GM18511 (cell line): Measurements from ENCODE around the gene NGDN.

Source experiments
- ATAC-seq: cut with Tn5 transposase; IDR thresholded peaks from one replicate; pipeline ENCODE4 v1.9.1; 2021; ENCODE audit warnings: mild to moderate bottlenecking, moderate library complexity; ENCODE audit not compliant: unreplicated experiment

NGDN gene

DNA sequence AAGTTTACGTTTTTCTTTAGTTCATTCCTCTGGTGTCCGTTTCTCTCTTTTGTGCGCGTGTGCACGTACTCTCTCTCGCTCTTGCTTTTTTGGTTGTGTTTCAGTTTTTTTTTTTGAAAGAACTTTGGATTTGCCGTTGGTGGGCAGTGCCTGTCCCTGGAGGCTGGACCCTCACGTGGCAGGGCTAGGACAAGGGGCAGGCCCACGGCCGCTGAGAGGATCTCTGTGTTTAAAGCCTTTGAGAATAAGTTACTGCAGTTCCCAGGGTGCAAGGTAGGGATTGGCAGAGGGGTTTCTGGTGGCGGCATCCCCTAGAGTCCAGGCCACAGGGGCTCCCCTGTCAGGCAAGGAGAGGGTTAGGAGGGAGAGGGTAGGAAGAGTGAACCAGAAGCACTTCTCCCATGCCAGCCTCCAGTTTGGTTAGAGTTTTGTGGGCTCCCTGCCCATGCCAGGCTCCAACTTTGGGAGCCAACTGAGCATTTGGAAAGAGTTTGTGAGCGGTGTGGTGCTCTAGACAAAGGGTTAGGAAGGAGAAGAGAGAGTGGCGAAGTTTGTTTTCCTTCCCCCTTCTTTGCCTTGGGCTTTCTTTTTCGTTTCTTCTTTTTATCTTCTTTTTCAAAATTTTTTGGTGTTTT is 51.5 kb downstream of the NGDN start:
- ATAC-seq: no peak

DNA sequence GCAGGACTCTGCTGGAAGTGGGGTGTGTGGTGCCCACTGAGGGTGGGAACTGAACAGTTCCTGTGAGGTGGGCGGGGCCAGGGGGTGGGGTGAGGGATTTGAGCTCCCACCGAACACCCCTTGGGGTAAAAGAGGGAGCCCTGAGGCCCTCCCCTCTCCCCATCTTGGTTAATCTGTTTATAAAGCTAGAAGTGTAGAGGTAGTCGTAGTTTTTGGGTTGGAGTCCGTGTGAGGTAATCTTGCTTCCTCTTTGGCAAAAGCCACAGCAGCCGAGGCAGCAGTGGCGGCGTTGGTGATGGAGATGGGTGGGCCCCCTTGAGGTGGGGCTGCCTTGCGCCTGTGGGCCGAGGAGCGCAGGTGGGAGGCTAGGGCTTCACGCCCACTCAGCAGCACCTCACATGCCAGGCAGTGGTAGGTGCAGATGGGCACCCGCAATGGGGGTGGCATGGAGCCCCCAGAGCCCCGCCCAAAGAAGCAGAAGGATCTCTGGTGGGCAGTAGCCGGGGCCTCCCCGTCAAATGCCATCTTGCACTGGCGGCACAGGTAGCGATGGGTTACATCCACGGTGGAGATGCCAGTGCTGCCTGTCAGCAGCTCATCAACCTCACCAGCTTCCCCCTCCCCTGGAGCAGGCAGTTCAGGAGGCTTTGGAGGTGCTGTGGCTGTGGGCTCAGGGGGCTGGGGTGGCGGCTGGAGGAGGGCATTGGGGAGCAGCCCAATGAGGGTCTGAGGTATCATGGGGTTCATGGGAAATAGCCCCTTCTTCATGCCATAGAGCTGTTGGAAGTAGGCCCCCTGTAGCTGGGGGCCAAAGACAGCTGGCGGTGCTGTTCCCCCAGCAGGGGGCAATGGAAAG is 52.5 kb downstream of the NGDN start:
- no peak for ATAC-seq

DNA sequence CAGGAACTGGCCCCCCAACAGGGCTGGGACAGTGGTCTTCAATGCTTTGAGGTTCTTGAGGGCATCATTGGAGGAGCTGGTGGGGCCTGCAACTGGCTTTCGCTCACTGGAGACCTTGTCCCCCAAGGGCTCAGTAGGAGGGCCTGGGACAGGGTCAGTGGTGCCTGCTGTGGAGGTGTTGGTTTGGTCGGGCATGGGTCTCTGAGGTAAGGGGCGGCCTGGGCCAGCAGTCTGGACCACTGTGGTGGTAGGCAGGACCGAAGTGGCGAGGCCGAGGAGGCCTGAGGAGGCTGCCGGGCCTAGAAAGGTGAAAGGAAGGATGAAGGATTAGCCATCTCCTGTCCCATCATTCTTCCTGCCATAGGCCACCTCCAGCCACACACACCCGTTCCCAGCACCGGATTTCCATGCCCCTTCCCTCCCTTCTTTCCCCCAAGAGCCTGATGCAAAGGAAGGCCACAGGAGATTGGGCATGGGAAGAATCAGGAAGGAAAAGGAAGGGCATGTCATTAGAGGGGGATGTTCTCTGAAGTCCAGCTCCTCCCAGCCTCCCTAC is 53.2 kb downstream of the NGDN start:
- ATAC-seq: no peak

DNA sequence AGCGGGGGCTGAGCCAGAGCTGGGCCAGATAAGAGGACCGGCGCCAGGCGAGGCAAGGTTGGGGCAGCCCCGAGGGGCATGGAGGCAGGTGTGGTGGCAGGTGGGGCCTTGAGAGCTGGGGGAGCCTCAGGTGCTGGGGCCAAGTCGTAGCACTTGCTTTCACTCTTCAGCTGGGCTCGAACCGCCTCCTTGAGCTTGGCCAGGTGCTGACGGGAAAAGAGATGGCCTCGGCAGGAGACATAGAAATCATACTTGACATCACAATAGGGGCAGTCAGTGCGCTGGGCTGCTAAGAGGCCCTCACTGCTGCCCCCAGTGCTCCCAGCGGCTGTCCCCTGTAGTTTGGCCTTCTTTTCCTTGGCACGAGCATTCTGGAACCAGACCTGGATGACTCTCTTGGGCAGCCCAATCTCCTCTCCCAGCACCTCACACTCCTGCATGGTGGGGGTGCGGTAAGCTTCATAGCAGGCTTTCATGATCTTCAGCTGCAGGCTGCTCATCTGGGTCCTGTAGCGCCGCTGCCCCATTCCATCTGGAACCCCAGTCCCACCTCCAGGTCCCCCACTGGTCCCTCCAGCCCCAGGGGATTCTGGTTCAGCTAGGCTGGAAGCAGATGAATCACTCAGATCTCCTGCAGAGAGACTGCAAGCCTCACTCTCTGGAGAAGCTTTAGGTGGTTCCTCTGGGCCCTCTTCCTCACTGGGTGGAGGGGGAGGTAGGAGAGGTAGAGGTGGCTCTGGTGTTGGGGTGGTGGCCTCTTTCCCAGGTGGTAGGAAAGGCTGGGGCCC is 53.9 kb downstream of the NGDN start:
- no peak for ATAC-seq

DNA sequence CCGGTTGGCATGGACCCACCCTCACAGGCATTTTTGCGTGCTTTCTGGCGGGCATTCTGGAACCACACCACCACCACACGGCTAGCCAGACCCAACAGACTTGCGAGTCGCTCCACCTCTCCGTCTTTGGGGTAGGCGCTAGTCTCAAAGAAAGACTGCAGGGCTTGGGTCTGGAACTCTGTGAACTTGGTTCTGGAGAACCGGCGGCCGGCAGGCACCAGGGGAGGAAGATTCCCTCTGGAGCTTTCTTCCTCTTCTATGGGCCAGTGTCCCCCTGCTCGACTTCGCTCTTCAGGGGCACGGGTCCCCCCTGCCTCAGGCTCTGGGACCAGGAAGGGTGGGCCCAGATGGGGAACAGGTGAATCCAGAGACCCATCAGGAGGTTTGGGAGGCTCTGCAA is 55.5 kb downstream of the NGDN start:
- ATAC-seq: no peak

DNA sequence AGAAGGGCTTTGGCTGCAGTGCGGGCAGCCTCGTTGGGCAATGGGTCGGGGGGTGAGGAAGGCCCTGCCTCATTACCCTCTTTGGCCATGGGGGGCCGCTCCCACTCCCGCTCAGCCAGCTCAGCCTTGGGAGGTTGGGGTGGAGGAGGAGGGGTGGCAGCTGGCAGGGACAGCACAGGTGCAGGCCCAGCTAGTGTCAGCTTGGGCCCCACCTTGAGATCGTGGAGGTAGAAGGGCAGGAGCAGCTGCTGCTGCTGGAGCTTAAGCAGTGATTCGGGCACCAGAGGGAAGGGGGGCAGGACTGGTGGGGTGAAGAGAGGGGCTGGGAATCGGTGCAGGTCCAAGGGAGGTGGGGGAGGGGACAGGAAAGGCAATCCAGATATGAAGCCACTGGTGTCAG is 56.1 kb downstream of the NGDN start:
- ATAC-seq: no peak
